HG02870 (cell line): ENCODE data around the gene SMS.

ENCODE experiments used
- ATAC-seq: cut with Tn5 transposase; IDR thresholded peaks from one replicate; pipeline ENCODE4 v1.9.1; 2021; ENCODE audit warnings: mild to moderate bottlenecking, moderate library complexity; ENCODE audit not compliant: unreplicated experiment

SMS gene

DNA sequence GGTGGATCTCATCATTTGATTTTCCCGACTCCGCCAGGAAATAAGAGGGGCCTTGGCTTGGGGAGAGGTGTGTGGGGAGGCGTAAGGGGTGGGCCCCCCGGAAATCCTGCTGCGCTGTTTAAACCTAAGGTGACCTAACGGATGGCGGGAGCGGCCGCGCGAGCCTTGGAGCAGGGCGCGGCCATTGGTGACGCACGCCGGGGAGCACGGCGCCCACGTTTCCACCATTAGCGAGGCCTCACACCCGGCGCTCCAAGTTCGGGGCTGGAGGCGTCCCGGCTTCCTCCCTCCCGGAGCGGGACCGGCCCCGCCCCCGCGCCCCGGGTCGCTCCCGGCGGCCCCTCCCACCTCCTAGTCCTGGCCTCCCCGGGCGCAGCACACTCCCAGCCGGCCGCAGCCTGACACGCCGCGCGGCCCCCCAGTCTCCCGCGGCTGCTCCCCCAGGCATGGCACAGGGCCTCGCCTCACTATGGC is at the start of gene SMS:
SMS (plus strand) TSS at position 354 of the 474 bp plus-strand sequence; CDS start at position 470, 116 bp downstream.
- peak; percentile 56 for ATAC-seq

DNA sequence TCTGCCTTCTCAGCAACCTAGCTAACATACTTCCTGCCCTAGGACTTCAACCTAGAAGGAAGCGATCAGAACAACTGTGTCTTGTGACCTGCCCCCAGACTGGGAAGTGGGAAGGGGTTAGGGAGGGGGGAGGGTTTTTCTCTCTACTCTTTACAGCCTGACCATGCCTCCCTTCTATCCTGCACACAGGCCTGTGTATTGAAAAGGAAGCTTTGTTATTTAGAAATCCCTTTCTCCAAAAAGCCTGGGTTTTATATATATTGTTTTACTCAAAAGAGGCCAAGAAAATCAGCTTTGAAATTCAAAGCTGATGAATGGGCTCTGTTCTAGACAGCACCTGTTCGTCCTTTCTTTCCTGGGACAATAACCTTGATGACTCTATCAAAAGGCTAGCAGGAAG is 35.2 kb upstream of the SMS start:
- ATAC-seq = no peak

DNA sequence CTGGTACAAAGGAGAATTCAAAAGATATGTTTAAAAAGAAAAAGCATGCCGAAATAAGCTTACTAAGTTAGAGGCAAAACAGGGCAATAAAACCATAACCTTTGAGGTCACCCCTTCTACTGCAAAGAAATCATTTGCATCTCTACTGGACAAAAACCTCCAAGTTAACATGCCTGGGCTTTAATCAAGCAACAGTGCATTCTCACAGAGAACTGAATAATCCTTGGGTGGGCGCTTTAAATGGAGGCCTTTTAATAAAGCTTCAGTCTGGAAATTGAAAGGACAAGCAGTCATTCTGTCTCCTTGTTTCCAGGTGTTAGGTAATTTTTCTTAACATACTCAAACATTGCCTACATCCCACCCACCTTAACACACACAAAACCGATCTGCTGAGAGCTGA is 34.6 kb upstream of the SMS start:
- no peak for ATAC-seq

DNA sequence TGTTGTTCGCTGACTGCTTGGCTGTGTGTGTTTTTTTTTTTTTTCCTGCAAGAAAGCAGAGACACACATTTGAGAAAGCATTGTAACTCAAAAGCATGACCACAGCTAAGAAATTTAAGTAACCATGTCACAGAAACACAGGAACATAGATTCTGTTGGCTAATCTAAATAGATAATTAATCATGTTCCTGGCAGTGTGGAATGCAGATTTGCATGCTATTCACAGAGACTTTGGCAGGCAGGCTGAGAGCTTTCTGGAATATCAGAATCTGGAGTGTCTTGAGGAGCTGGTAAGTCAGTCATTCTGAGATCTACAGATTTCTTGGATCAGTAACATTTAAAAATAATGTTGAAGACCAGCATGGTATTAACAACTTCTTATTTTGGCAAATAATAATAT is 33.2 kb upstream of the SMS start:
- ATAC-seq = no peak

DNA sequence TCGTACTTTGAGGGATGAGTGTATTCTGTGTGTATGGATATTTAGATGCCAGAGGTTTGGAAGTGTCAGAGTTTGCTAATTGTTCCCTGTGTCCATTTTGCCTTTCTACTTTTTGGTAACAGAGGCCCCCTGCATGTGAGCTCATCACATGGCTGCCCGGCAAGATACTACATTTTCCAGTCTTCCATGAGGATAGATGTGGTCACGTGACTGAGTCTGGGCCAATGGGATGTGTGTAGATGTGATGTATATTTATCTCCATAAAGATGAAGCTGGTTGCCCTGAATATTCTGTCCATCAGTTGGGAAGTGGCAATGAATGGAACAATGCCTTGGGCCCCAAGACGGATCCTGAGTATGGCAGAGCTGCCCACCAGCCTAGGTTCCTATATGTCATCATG is 29.0 kb upstream of the SMS start:
- ATAC-seq = no peak

DNA sequence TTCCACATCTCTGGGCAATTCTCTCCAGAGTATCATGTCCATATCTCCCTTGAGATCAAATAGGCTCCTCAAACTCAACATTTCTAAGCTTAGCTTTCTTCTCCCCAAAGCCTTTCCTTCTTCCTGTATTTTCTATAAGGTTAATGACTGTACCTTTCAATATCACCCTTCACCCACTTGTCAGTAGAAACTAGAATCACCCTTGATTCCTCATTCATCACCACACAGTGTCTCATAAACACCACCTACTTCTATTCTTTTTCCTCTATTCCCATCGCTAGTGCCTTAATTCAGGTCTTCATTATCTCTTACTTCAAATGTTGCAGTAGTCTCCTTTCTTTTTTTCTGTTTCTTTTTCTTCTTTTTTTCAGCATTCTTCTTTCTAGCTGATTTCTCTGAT is 28.3 kb upstream of the SMS start:
- no peak for ATAC-seq

DNA sequence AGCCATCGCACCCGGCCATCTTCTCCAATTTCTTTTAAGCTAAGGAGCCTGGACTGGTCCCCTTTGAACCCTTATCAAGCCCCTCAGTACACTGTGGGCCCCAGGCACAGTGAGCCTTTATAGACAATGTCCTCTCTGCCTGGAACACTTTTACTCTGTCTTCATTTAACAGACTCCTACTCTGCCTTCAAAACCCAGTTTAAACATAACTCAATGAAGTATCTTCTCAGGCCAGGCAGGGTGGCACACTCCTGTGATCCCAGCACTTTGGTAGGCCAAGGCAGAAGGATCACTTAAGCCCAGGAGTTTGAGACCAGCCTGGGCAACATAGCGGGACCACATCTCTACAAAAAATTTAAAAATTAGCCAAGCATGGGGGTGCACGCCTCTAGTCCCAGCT is 27.5 kb upstream of the SMS start:
- no peak for ATAC-seq

DNA sequence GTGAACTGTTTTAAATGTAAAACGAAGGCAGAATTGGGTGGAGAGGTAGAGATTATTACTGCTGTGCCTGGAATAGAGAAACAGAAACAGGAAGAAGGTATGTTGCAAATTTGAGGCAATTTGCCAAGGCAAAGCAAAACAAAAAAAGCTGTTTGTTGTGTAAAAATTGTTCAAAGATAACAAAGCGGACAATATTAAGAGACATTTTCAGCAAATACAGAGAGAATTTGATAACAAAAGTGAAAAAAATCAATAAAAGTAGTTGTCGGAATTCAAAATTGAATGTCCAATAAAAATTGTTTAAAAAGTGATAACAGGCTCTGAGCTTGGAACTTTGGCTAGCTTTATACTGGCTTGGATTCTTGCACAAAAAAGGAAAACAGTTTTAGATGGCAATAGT is 14.4 kb upstream of the SMS start:
- no peak for ATAC-seq

DNA sequence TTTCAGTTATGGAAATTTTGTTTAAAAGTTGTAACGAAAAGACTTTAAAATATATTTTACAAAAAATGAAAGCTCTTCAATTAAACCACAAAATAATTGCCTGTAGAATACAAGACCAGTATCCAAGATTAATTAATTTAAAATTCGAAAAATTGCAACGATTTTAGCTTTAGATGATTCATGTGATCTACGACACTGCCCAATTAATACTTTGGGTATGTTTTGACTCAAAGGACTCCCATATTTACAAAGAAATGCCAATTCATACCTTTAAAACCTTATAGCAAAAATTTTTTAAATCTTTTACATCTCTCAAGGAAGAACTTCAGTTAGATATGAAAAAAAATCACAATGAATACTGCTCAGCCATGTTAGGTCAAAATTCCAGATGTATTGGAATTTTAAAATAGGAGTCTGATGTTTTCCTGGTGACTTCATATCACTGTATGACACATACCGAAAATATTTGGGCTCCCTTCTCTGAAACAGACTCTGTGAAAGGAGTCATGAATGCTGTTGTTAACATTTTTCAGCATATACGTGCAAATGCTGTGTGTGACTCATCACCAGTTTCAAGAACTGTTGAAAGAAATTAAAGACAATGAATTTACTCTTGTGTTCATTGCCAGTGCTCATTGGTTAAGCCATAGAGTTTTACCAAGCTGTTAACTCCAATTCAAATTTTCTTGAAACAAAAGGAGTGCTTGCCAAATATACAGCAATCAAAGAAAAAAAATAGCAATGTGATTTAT is 13.8 kb upstream of the SMS start:
- peak; percentile 90 for ATAC-seq

DNA sequence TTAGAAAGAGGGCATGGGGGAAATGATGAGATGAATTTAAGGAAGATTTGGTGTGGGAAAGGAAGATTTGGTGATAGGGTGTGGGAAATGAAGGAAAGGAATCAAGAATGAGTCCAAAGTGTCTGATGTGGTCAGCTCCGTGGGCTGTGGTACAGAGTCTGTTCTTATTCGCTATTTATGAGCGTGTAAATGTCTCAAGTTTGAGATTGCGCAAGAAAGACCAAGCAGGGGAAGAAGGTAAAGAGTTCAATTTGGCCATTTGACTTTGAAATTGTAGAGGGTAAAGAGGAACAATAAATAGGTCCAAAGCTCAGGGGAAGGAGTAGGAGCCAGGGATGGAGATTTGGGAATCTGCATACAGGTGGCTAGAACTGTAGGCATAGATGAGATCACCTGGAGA is 11.3 kb upstream of the SMS start:
- ATAC-seq = no peak

DNA sequence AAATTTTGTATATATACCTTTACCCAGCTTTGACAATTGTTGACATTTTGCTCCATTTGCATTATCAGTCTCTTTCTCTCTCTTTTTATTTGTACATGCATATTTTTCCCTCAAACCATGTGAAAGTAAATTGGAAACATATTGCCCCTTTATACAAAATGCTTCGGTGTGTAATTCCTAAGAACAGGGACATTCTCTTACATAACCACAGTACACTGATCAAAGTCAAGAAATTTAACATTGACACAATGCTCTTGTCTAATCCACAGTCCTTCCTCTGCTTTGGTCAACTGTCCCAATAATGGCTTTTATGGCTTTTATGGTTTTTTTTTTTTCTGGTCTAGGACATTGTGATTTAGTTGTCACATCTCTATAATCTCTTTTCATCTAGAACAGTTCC is 9.5 kb upstream of the SMS start:
- ATAC-seq = no peak

DNA sequence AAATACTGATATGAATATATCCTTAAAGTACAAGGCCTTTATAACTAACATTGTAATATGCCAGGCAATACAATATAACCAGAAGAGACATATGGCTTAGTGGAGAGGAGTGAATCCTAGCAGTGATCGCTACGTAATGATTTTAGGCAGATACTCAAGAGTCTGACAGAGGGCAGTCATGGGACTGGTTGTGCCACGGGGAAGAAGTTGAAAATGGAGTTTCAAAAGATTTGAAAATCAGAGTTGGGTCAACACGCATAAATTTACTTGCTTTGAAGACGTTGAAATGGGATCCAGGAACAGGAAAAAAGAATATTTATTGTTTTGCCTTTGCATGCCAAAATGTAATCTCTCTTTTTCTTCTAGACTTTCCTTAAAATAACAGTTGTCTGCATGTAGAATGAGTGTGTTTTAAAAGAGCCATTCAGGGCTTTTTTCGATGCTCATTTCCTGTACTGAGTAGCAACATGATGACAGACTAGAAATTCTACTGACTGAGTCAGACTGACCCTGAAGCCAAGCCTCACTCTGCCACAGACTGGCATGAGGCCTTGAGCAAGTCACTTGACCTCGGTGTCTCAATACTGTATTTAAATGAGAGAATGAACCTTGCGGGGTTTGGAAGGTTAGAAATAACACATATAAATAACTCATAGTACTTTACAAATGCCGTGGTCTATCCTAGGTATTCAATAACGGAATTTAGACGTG is 8.1 kb upstream of the SMS start:
- ATAC-seq = no peak

DNA sequence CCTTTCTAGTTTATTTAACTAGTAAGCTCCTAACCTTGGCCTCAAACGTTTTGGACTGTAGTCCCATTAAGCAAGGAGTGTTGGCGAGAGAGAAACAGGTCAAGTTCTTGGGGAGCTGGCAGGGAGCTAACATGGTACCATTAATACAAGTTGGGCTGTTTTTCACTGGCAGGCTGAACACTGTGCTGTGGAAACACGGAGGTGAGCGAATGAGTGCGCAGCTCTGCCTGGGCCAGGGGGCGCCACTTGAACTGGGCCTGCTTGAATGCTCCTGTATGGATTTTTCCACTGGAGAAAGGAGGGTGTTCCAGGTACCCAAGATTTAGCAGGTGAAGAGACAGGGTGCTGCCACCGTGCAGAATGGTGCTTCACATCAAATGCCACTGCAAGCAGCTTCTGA is 7.4 kb upstream of the SMS start:
- no peak for ATAC-seq

DNA sequence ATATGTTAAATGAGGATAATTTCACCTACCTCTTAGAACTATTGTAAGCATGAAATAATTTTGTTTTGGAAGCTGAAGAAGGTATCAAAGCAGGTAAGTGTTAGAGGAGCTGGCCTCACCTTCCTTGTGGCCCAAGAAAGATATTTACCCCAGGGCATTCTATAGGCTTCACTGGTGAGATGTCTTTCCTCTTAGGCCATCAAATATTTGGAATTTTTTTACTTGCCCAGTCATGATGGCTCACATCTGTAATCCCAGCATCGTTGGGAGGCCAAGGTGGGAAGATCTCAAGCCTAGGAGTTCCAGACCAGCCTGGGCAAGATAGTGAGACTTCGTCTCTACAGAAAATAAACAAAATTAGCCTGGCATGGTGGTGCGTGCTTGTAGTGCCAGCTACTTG is 6.1 kb upstream of the SMS start:
- ATAC-seq = no peak

DNA sequence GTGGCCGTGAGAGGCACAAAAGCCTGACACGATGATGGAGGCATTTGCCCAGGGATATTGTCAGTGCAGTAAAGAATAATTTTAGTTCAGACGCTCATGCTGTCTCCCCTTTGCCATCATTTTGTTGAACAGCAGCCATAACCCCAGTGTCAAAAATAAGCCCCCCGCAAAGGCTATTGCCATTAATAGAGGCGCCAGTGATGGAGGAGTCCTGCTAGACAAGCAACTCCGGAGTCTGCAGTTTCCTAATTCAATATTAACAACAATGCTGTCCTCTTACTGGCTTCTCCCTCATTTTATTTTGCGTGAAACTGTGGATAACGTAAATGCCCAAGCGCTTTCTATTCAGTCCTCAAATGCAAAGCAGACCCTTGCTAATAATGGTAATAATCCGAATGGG is 603 bp upstream of the SMS start:
- ATAC-seq = no peak

DNA sequence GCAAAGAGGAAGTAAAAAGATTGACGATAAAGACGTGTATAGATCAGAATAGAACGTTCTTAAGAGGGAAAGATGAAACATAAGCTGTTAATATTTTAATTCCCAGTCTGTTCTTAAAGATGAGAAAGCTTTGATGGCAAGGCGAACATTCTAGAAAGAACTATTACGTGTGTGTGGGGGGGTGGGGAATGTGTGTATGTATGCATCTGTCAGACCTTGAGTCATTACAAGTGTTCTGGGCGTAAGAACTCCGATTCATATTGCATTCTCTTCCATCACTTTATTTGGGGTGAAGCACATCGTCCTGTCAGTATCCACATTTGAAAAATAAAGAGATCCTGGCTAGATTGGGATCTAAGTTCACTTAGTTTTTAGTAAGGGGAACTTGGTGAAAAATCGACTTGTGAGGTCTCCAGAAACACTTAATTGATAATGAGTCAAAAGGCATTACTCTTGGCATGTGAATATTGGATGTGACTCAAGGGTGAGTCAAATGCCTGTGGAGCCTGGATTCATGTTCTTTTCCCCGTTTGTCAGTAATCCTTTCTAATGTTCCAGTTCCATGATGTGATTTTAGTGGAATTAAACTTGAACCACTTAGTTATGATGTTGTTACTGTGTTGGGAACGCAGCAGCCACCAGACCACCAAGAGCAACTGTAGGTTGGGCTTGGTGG is 3.1 kb downstream of the SMS start:
- ATAC-seq = no peak

DNA sequence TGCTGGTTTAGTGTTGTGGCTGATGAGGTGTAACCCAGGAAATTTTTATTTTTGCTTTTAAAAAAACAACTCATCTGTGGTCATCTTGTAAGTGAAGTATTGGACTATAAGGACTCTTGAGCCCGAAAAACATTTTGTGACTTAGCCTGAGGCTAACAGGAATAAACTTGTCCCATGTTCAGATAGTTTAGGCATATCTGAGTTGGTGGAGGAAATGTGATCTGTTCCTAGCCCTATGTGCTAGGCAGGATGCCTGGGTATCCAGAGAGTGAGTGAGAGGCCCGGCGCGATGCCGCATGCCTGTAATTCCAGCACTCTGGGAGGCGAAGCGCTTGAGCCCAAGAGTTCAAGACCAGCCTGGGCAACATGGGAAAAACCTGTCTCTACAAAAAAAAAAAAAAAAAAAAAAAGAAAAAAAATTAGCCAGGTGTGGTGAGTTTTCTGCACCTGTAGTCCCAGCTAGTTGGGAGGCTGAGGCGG is 3.7 kb downstream of the SMS start:
- no peak for ATAC-seq

DNA sequence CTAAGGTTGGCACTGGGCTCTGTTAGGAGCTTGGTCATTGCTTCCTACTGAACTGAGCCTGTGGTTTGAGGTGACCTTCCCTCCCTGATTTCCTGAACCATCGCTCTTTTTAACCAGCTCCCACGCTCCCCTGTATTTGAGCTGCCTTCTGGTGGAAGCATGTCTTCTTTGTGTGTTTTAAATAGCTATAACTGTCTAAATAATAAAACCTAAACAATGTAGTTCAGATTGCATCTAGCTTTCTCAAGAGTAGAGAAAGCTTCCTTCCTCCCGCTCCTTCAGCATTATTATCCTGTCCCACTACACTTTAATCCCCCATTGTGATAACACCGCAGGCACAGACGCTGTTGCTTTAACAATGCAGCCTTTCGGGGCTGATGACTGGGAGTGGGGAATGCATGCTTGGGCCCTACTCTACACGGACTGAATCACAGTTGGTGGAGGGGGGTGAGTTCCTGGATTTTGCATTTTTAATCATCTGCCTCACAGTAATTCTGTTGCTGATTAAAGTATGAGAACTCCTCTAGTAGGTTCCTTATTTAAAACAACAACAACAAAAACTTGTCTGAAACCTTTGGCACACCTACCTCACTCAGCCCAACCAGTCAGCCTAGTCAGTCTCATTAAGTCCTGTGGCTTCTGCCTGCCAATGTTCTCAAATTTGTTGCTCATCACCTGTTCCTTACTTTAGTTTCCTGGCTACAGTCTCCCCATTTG is 6.6 kb downstream of the SMS start:
- no peak for ATAC-seq

DNA sequence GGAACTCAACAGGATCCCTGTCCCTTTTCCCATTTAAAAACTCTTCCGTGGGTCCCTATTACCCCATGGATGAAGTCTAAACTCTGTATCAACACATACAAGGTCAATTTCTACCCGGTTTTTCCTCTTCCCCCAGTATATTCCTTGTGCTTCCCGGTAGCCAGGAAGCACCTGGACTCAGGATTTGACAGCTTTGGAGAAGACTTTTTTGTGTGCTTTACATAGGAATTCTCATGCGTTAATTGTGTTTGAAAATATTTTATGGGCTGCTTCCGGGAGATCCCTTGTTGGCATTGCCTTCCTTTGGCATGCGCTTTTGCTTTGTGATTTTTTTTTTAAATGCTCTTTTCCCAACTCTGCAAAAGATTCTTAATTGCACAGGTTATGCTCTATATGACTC is 7.2 kb downstream of the SMS start:
- no peak for ATAC-seq

DNA sequence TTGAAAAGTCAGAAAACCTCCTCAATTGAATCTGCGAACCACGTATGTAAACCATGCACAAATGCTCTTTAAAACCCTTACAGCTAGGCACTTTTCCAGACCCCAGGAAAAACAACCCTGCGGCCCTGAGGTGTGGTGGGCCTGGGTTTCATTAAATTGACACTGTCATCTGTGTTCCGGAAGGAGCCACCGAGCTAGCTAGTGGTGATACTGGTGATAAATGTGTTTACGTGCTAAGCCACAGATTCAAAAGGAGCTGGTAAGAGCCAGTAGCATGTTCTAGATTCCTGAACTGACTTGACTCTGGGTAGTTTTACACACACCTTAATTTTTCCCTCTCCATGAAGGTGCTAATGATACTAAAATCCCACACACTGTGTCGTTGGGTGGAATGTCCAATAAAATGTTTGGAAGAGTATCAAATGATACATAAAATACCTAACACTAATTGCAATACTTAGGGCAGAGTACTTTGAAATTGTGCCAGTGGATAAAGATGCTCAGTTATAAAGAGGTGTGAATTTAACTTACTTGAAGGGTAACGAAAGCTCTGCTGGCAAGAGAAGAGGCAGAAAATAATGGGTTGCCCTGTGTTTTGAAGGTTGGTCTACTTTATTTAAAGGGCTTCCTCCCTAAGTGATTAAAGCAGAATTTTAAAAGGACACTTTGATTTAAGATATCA is 8.5 kb downstream of the SMS start:
- ATAC-seq = no peak

DNA sequence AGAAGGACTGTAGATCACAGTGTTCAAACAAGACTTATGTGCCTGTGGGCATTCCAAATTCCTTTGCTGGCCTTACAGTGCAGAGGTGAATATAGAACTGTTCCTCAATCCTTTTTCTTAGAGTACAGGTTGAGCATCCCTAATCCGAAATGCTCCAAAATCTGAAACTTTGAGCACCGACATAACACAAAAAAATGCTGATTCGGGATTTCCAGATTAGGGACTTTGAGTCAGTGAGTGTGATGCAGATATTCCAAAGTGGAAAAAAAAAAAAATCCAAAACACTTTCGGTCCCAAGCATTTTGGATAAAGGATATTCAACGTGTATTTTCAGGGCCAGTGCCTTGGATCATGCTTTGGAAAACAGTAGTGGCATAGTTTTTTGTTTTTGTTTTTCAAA is 9.2 kb downstream of the SMS start:
- no peak for ATAC-seq
